ENCODE measurements around the gene PRSS21.

GRCh38 chr16:2769675-2770056, 47.4 kb upstream of the PRSS21 start:
- TF ChIP-seq CTCF (IDR thresholded peaks at IDR 0.05), result no peak
- peak in 1 of 2 donors; percentile 81 for TF ChIP-seq EP300 (IDR thresholded peaks at IDR 0.05)
- no peak for TF ChIP-seq POLR2A (IDR thresholded peaks at IDR 0.05)

Measured in tibial nerve (tissue), 4 donors.